Central memory CD8-positive, alpha-beta T cell (primary cell): ENCODE data around the gene TXNRD3.
"Not testable (repeated sequence)": the region's sequence is repeated elsewhere in the genome, so short reads cannot be mapped to it uniquely, and the experiment has no call there.

ENCODE experiments used
- ATAC-seq: fragments of 150-1000 bp; cut with Tn5 transposase; replicated peaks from 2 replicates; pipeline ENCODE4 v1.10.0; 2022; ENCODE audit warnings: mild to moderate bottlenecking, moderate FRiP score, moderate number of reproducible peaks; ENCODE audit not compliant: poor library complexity, severe bottlenecking; ENCODE audit errors: extremely low read depth
- DNase-seq, 2 donors: peaks; one replicate each; pipeline ENCODE4 v3.0.0; 2021; ENCODE audit warnings: low spot score in 2 of 2
- H3K27ac Mint-ChIP-seq: one replicate; pipeline ENCODE4 v1.8.0; 2022; ENCODE audit warnings: low read depth, mild to moderate bottlenecking, moderate library complexity, mixed read lengths
- H3K27me3 Mint-ChIP-seq: one replicate; pipeline ENCODE4 v1.8.0; 2022; ENCODE audit warnings: mixed read lengths
- H3K36me3 Mint-ChIP-seq: one replicate; pipeline ENCODE4 v1.8.0; 2022; ENCODE audit warnings: mild to moderate bottlenecking, moderate library complexity, mixed read lengths; ENCODE audit not compliant: insufficient read depth
- H3K4me1 Mint-ChIP-seq: one replicate; pipeline ENCODE4 v1.8.0; 2022; ENCODE audit warnings: mixed read lengths
- H3K4me3 Mint-ChIP-seq: one replicate; pipeline ENCODE4 v1.8.0; 2022; ENCODE audit warnings: mild to moderate bottlenecking, moderate library complexity, mixed read lengths
- H3K9me3 Mint-ChIP-seq: one replicate; pipeline ENCODE4 v1.8.0; 2022; ENCODE audit warnings: mixed read lengths

Gene TXNRD3

DNA sequence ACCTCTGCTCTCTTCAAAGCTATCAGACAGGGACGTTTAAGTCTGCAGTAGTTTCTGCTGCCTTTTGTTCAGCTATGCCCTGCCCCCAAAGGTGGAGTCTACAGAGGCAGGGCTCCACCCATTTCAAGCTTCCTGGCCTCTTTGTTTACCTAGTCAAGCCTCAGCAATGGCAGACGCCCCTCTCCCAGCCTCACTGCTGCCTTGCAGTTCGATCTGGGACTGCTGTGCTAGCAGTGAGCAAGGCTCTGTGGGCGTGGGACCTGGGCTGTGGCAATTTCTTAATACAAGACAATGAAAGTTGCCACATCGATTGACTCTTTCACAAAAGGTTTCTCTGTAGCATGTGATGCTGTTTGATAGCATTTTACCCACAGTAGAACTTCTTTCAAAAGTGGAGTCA lies 63.4 kb downstream of the TXNRD3 start:
- not testable (repeated sequence) for H3K4me3 Mint-ChIP-seq, ATAC-seq, H3K36me3 Mint-ChIP-seq, H3K9me3 Mint-ChIP-seq, H3K4me1 Mint-ChIP-seq, H3K27ac Mint-ChIP-seq, DNase-seq
- peaks cover 45% of the 10 kb centered on the region for H3K27me3 Mint-ChIP-seq

DNA sequence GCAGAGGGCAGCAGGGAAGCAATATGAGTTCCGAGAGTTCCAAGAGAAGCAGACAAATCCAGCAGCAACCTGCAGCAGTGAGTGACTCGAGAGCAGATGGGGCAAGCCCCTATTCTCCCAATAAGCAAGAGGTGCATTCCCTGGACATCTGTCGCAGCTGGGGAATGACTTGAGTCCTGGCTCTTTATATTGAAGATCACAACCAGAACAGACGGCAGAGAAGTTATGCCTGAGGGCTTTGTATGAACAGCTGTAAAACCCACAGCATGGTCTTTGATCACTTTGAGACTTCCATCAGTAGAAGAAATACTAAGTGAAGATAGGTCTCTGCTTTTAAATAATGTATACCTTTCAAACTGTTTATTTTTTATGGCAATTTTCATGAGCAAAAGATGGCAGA lies 72.6 kb downstream of the TXNRD3 start:
- Mint-ChIP-seq H3K27me3 (peaks cover 42% of the 10 kb centered on the region), H3K4me1 (no peaks in the 10 kb centered on the region), H3K4me3 (no peak overlapping the region), H3K36me3 (no peaks in the 10 kb centered on the region), H3K27ac (no peak overlapping the region), H3K9me3 (no peaks in the 10 kb centered on the region)
- ATAC-seq (no peak), DNase-seq (no peak)

DNA sequence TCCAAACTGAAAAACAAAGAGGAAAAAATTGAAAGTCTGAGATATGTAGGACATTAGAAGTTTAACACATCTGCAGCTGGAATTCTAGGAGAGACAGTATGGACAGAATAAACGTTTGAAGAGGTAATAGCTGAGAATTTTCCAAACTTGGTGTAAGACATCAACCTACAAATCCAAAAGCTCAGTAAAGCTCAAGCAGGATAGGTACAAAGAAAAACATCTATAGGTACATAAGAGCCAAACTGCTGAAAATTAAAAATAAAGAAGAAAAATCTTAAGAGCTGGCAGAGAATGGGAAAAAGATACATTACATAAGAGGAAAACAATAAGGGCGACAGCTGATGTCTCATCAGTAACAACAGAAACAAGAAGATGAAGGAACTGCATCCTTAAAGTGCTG lies 73.4 kb downstream of the TXNRD3 start:
- H3K4me1 Mint-ChIP-seq: no peaks in the 10 kb centered on the region
- no peak for ATAC-seq
- no peak for DNase-seq
- H3K27ac Mint-ChIP-seq: no peak overlapping the region
- H3K27me3 Mint-ChIP-seq: peaks cover 49% of the 10 kb centered on the region
- H3K36me3 Mint-ChIP-seq: no peaks in the 10 kb centered on the region
- no peaks in the 10 kb centered on the region for H3K9me3 Mint-ChIP-seq
- no peak overlapping the region for H3K4me3 Mint-ChIP-seq

DNA sequence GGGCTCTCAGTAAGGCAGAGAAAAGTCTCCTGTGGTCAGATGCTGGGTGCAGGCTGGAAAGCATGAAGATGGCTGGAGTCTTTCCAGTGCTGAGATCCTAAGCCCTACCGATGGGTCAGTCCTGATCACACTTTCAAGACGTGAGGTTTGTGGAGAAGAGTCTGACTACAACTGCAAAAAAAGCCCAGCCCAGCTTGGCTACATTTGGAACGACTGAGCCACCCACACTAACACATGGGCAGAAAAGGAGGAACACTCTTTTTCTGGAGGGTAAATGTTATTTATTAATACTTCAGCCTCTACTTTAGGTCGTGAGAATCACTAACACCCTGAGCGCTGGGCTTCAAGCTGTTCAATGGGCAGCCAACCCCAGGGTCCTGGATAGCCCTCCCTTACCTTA lies 74.2 kb downstream of the TXNRD3 start:
- ATAC-seq (no peak), DNase-seq (no peak)
- Mint-ChIP-seq H3K27ac (no peak overlapping the region), H3K36me3 (no peaks in the 10 kb centered on the region), H3K4me3 (no peak overlapping the region), H3K4me1 (no peaks in the 10 kb centered on the region), H3K9me3 (no peaks in the 10 kb centered on the region), H3K27me3 (peaks cover 58% of the 10 kb centered on the region)

DNA sequence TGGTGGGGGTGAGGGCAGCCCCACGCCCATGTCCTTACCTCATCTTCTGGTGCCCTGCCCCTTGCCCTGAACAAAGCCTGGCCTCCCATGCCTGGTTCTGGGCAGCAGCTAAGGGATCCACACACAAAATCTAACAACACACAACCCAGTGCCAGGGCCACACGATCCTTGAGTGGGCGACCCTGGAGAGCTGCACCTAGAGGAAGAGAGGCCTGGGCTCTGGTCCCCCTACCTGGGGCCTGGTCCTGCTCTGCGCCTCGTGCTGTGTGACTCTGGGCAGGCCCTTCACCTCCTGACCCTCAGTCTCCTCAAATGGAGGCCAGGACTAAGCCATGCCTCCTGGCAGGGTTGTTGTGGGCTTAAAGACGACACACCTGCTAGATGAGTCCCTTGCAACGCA lies 76.2 kb downstream of the TXNRD3 start:
- no peak for ATAC-seq
- H3K27me3 Mint-ChIP-seq: peaks cover 78% of the 10 kb centered on the region
- no peaks in the 10 kb centered on the region for H3K9me3 Mint-ChIP-seq

DNA sequence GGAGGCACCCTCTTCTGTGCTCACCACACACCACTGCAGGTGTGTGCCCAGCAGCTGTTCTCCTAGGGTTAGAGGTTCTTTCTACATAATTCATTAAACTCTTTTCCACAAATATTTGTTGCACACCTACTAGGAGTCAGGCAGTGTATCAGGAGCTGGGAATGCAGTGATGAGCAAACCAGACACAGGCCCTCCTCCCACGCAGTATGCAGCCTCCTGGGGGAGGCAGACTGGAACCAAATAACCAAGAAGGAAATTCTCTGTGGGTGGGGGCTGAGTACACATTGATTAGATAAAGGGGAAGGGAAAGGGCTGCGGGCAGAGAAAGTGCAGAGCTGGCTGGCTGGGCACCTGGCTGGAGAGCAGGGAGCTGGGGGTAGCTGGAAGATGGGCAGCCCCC lies 77.7 kb downstream of the TXNRD3 start:
- DNase-seq: no peak
- H3K9me3 Mint-ChIP-seq: no peaks in the 10 kb centered on the region
- H3K4me1 Mint-ChIP-seq: no peaks in the 10 kb centered on the region
- H3K4me3 Mint-ChIP-seq: no peak overlapping the region
- H3K36me3 Mint-ChIP-seq: no peaks in the 10 kb centered on the region
- H3K27me3 Mint-ChIP-seq: peaks cover 92% of the 10 kb centered on the region
- H3K27ac Mint-ChIP-seq: no peak overlapping the region
- no peak for ATAC-seq

More for the DNA sequence above, 76.2 kb downstream of the TXNRD3 start:
- Mint-ChIP-seq H3K4me3 (no peak overlapping the region), H3K36me3 (no peaks in the 10 kb centered on the region), H3K4me1 (no peaks in the 10 kb centered on the region), H3K27ac (no peak overlapping the region)
- no peak for DNase-seq

DNA sequence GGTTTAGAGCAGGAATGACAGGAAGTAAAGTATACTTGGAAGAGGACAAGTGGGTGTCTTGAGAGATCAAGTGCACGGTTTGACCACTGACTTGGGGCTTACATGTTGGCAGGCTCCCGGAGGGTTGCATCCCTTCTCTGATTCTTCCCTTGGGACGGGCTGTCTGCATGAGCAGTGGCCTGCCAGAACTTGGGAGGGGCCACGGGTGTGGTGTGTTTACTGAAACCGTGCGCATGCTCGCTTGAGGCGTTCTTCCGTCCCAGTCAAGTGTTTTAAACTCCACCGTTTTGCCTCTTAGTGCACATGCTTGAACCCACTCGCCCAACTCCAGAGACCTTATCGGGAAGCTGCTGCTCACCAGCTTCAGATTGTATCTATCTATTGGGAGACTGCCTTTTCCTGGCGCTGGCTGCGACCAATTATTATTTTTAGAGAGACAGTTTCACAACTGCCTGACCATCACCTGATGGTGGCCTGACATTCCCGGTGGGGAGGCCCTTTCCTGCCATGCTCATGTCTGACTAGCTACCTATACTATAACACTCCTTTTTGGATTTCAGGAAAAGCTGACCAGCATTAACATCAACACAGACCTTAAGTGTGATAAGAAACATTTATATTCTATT lies 81.3 kb downstream of the TXNRD3 start:
- DNase-seq (no peak), ATAC-seq (no peak)
- Mint-ChIP-seq H3K4me3 (no peak overlapping the region), H3K27ac (no peak overlapping the region), H3K4me1 (no peaks in the 10 kb centered on the region), H3K36me3 (no peaks in the 10 kb centered on the region), H3K27me3 (peaks cover 72% of the 10 kb centered on the region), H3K9me3 (no peaks in the 10 kb centered on the region)

DNA sequence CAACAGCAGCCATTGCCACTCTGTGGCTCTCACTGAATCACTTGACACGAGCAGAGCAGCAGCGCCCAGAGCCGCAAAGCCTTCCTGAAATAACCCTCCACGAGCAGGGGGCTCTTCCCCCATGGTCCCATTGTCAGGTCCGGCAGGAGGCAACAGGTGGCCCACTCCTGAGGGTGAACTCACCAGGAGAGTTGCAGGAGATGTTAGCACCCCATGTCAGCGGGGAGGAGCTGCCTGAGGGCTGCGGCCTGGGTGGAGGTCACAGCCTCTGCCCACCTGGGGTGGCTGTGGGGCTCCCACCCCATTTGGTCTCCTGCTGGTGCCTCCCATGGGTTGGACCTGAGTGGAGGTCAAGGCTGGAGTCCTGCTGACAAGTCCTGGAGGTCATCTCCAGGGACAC lies 83.8 kb downstream of the TXNRD3 start:
- ATAC-seq: no peak
- H3K4me1 Mint-ChIP-seq: no peaks in the 10 kb centered on the region
- no peaks in the 10 kb centered on the region for H3K9me3 Mint-ChIP-seq
- H3K27me3 Mint-ChIP-seq: peaks cover 66% of the 10 kb centered on the region
- H3K36me3 Mint-ChIP-seq: no peaks in the 10 kb centered on the region
- no peak for DNase-seq
- H3K27ac Mint-ChIP-seq: no peak overlapping the region
- no peak overlapping the region for H3K4me3 Mint-ChIP-seq

DNA sequence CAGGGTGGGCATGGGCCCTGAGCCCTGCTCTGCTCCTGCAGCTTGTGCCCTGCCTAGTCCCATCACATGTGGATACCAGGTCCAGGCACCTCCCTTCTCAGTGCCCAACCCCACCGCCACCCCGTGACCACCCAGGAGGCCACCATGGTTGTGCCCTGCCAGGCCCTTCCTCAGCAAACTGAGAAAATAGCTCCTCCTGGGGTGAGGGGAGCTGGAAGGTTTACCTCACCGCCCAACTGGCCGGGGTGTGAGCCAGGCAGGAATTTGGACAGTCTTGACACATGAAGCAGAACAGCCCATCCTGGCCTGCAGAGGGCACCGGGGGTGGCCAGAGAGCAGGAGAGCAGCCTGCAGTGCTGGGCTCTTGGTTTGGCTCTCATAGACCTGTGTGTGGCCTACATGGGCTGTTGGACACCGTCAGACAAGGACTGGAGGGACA lies 84.8 kb downstream of the TXNRD3 start:
- Mint-ChIP-seq H3K9me3 (no peaks in the 10 kb centered on the region), H3K27ac (no peak overlapping the region), H3K4me3 (no peak overlapping the region), H3K27me3 (peaks cover 66% of the 10 kb centered on the region), H3K4me1 (no peaks in the 10 kb centered on the region), H3K36me3 (no peaks in the 10 kb centered on the region)
- DNase-seq (no peak), ATAC-seq (no peak)

DNA sequence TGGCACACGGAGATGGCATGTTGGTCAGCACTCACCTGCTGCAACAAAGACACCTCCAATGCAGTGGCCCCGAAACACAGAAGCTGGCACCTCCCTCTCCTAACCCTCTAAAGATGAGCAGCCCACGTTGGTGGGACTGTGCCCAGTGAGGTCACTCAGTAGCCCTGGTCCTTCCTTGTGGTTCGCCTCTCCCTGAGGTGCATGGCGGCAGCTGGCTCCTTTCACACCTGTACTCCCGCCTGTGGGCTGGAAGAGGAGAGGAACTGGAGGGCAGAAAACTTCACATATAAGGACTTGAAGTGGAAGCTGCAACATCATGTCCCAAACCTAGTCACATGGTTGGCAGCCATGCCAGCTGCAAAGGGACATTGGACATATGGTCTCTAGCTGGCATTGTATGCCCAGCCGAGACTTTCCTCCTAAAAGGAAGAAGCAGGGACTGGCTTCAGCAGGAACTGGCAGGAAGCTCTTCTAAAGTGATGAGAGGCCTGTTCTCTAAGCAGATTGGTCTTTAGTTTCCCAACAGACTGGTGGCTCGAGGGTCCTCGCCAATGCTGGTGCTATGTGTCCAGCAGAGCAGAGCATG lies 85.4 kb downstream of the TXNRD3 start:
- no peak overlapping the region for H3K27ac Mint-ChIP-seq
- no peak for ATAC-seq
- no peaks in the 10 kb centered on the region for H3K9me3 Mint-ChIP-seq
- peaks cover 62% of the 10 kb centered on the region for H3K27me3 Mint-ChIP-seq
- peaks cover 2% of the 10 kb centered on the region for H3K36me3 Mint-ChIP-seq
- DNase-seq: no peak
- no peak overlapping the region for H3K4me3 Mint-ChIP-seq
- H3K4me1 Mint-ChIP-seq: no peaks in the 10 kb centered on the region

DNA sequence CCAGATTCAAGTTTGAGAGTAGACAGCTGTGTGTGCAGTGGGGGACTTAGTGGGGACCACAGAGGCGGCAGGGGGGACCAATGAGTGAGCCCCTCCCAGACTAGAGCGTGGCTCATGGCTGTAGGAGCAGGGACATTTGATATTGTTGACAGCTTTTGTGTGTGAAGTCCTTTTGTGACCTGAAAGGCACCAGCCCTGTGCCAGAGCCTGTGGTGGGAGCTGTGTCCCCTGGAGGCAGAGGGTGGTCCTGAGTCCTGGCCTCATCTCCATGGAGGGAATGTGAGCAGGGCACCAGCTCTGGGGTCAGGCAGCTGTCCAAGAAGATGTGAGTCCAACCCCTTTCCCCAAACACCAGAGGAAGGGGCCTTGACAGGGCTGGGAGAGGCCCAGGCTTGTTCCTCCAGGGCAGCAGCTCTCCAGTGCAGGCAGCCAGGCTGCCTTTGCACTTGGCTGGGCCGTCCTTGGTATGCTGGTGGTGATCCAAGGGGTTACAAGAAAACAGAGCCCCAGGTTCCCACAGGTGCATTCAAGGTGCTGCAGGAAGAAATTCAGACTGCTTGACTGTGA lies 86.1 kb downstream of the TXNRD3 start:
- ATAC-seq (no peak), DNase-seq (no peak)
- Mint-ChIP-seq H3K4me3 (no peak overlapping the region), H3K9me3 (no peaks in the 10 kb centered on the region), H3K36me3 (peaks cover 2% of the 10 kb centered on the region), H3K4me1 (no peaks in the 10 kb centered on the region), H3K27ac (no peak overlapping the region), H3K27me3 (peaks cover 56% of the 10 kb centered on the region)

DNA sequence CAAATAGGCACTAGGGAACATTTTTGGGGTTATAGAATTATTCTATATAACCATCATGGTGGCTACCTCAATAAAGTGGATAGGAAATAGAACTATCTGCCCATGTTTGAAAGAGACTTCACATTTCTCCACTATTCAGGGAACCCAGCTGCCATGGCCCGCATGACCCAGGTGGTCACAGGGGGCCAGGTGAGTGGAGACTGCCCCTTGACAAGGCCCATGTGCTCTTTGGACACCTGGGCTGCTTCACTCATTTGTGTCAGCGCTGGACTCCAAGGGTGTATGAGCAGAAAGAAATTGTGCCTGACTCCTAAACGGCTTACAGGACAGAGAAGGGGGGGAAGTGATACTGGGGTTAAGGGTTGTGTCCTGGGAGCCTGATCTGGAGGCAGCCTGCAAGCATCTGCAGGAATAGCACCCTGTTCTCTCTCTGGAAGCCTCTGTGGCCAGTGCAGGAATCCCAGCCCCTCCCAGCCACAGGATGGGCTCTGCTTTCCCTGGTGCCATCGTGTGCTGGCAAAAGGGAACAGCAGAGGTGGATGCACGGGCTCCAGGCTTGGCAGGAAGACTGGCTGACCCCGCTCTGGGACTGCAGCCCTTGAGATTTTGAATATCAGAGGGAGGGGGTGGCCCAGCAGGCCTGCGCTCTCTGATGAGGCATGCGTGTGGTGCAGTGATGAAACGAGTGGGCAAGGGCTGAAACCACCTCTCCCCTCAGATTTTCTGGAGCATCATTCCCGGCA lies 87.1 kb downstream of the TXNRD3 start:
- no peak for ATAC-seq
- Mint-ChIP-seq H3K36me3 (peaks cover 2% of the 10 kb centered on the region), H3K9me3 (peaks cover 3% of the 10 kb centered on the region), H3K27me3 (peaks cover 51% of the 10 kb centered on the region), H3K27ac (no peak overlapping the region), H3K4me3 (no peak overlapping the region), H3K4me1 (no peaks in the 10 kb centered on the region)
- DNase-seq: no peak
